Activated CD8-positive, alpha-beta memory T cell treated with anti-CD3 and anti-CD28 coated beads for 1 hour (primary cell): ENCODE results near the gene HYDIN.

Source experiments
- DNase-seq, 2 donors: peaks; one replicate each; pipeline ENCODE4 v3.0.0-alpha.2; 2020; ENCODE audit warnings: low read depth in 1 of 2; ENCODE audit errors: extremely low read depth in 1 of 2

The HYDIN gene

DNA sequence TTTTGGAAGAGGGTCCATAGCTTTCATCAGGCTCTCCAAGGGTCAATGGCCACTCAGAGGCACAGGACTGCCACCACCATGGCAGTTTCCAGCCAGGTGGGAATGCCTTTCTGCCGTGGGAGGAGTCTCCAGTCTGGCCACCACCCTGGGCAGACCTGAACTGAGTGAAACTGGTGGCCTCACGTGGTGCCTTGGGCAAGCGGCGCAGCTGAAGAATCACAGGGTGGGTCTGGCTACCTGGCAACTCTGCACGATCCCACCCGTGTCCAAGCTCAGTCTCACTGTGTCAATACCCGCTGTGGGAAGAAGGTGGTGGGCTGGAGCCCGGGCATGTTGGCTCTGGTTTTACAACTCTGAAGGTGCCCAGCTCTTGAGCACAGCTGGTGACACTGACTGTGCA is 461.4 kb downstream of the HYDIN start:
- DNase-seq, result no peak

DNA sequence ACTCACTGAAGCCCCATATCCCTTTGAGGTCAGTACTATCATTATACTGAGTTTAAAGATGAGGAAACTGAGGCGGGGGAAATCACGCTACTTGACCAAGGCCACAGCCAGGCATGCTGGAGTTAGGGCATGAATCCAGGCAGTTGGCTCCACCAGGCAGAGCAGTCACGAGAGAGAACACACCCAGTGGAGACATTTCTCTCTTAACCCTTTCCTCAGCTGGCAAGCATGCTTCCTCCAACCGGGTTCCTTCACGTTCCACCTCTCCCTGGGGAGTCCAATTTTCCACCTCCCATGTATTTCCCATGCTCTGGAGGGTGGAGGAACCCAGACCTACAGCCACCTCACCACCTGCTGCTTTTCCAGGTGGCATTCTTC is 462.3 kb downstream of the HYDIN start:
- DNase-seq, result no peak

- no peak for DNase-seq
Measured at GRCh38 chr16:70767377-70768202, 462.9 kb downstream of the HYDIN start.

DNA sequence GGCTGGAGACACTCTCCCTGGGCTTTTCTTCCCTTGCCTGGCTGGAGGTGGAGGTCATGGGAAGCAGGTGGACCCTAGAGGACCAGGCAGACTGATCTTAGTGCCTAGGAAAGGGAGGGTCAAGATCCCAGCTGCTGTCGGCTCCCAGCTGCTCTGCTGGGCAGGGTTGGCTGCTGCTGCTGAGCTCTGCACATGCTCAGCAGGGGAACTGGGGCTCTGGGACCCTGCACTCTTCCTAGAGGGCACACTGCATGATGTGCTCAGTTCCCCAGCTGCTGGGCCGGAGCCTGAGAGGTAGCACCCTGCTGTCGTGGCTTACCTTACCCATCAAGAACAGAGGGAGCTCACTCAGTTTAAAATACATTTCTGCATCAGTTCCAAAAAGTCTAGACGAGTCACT is 463.9 kb downstream of the HYDIN start:
- no peak for DNase-seq

- DNase-seq, result no peak
Measured at GRCh38 chr16:70766176-70766575, 464.3 kb downstream of the HYDIN start.

DNA sequence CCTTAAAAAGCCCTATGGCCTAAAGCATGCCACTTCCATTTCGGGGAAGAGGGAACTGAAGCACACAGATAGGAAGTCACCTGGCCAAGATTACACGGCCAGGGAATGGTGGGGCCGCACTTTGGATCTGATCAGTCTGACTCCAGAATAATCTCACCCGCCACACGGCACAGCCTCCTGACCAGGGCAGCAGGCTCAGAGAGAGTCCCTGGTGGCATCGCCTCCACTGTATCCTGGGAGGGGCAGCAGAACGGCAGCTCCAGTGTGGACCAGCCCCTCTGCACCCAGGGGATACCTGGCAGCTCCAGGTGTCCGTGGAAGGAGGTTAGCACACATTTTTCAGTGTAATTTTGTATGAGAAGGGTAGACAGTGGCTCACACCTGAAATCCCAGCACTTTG is 465.0 kb downstream of the HYDIN start:
- no peak for DNase-seq

GRCh38 chr16:70764632-70765031 is 465.9 kb downstream of the HYDIN start:
- no peak for DNase-seq

DNA sequence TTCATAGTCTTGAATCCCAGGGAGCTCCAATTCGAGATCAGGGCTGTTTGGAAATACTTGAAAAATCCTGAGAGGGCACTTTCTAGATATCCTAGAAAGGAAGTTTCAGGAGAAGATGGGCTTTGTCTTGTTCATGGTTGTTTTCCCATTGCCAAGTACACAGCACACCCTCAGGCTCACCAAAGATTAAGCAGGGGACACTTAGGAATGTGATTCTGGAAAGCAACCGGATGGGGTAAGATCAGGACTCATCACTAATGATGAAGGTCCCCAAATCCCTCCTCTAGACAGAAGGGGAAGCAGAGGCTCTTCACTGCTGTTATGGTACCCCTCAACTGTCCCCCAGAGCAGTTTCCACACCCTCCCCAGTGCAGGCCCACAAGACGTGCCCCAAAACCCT is 470.3 kb downstream of the HYDIN start:
- DNase-seq, result no peak

- no peak for DNase-seq
Measured at GRCh38 chr16:70759666-70760065, 470.9 kb downstream of the HYDIN start.

GRCh38 chr16:70758786-70759185 is 471.7 kb downstream of the HYDIN start:
- no peak for DNase-seq
